ENCODE data around the gene ALDOB.
A peak's percentile ranks its signal among the peaks of the same experiment; 100 is the strongest.

Gene ALDOB

DNA sequence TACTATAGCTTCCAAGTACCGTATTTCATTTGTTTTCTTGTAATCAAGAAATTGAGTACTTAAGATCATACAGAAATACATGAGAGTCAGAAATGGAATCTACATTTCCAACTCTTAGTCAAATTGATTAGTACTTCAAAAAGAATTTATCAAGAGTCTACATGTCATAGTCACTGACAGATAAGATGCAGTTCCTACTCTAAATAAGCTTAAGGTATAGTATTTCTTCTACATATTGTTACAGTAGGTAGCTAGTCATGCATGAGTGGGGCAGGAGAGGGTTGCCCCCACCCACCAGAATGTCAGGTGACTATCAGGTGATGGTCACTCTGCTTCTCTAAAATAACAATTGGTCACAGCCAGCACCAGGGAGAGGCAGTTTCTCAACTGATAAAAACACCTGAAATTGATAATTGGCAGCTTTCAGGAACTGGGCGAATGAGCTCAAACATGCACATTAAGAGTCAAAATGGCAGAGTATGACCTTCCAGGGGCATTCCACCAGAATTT, 53.7 kb downstream of the ALDOB start:
- Histone ChIP-seq H3K4me3 (no peak overlapping the region), H3K36me3 (replicated peaks) (no peaks in the 10 kb centered on the region), H3K27me3 (ENCODE audit: low read depth) (no peaks in the 10 kb centered on the region), H3K4me1 (no peaks in the 10 kb centered on the region; the same call in 1 of the 2 replicates), H3K9me3 (no peaks in the 10 kb centered on the region)
- in situ Hi-C loops (cut with MboI; ENCODE audit: low sequenced_read_pairs) = no loop called here
- DNase-seq (ENCODE audit: low spot score in 2 of 2) = no peak

DNA sequence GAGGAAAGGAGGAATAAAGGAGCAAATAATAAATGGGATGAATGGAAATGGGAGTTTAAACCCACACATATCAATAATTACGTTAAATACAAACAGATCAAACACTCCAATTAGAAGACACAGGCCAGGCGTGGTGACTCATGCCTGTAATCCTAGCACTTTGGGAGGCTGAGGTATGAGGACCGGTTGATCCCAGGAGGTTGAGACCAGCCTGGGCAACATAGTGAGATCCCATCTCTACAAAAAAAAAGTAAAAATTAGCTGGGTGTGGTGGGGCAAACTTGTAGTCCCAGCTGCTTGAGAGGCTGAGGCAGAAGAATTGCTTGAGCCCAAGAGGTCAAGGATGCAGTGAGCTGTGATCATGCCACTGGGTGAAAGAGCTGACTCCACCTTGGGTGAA, 54.5 kb downstream of the ALDOB start:
- H3K9me3 ChIP-seq = no peaks in the 10 kb centered on the region
- H3K4me1 ChIP-seq = no peaks in the 10 kb centered on the region; the same call in 1 of the 2 replicates
- no peak overlapping the region for H3K4me3 ChIP-seq
- no peaks in the 10 kb centered on the region for H3K36me3 ChIP-seq (replicated peaks)
- no peaks in the 10 kb centered on the region for H3K27me3 ChIP-seq (ENCODE audit: low read depth)
- in situ Hi-C loops (cut with MboI; ENCODE audit: low sequenced_read_pairs) = no loop called here
- no peak for DNase-seq (ENCODE audit: low spot score in 2 of 2)

DNA sequence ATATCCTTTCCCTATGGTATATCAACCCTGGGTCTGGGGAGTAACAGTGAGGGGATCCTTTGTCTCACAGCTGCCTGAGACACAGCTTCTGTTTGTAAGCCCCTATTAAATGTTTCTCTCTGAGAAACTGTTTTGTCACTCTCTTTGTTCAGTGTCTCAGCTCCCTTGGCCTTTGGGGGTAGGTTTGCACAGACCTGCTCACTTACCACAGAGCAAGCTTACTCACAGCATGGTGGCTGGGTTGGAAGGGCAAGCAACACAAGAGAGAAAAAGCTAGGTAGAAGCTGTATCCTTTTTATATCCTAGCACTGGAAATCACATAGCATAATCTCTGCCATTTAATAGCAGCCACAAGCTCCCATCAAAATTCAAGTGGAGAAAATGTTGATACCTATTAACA, 55.3 kb downstream of the ALDOB start:
- Histone ChIP-seq H3K4me1 (no peaks in the 10 kb centered on the region; the same call in 1 of the 2 replicates), H3K9me3 (no peaks in the 10 kb centered on the region), H3K36me3 (replicated peaks) (no peaks in the 10 kb centered on the region), H3K27me3 (ENCODE audit: low read depth) (no peaks in the 10 kb centered on the region), H3K4me3 (no peak overlapping the region)
- in situ Hi-C loops (cut with MboI; ENCODE audit: low sequenced_read_pairs) = no loop called here
- no peak for DNase-seq (ENCODE audit: low spot score in 2 of 2)

DNA sequence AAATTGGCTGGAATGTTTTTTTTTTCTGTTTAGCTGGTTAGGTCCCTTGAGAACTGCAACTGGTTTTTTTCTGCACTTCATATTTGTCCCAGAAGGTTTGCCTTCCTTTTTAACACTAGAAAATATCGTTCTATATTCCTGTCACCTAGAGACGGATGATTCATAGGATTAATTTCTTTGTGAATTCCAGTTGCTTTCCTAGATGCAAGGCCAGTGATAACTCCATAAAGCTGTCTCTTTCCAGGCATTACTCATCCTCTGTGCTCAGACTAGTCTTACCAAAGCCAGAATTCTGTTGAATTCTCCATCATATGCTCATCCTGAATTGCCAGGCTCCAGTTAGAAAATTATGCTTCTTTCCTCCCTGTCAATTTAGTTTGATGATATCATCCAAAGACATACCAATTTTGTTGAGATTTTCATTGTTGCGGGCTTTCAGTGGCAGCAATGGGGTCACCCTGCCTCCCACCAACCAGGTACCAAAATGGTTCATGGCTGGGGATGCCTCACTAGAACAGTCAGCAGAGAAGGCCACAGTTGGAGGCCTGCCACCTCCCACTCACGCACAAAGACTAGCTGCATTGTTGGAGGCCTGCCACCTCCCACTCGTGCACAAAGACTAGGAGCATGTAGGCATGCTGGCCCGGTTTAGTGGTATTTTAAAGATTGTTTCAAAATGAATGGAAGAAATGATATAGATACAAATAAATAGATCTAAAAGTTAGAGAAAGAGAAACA, 59.3 kb downstream of the ALDOB start:
- H3K4me1 ChIP-seq = no peaks in the 10 kb centered on the region
- H3K4me3 ChIP-seq = no peak overlapping the region
- no peaks in the 10 kb centered on the region for H3K9me3 ChIP-seq
- in situ Hi-C loops (cut with MboI; ENCODE audit: low sequenced_read_pairs) = no loop called here
- H3K36me3 ChIP-seq (replicated peaks) = no peaks in the 10 kb centered on the region
- H3K27me3 ChIP-seq (ENCODE audit: low read depth) = no peaks in the 10 kb centered on the region
- DNase-seq (ENCODE audit: low spot score in 2 of 2) = peak in 1 of 2 experiments; percentile 32

- Histone ChIP-seq H3K4me1 (no peaks in the 10 kb centered on the region), H3K36me3 (replicated peaks) (no peaks in the 10 kb centered on the region), H3K9me3 (no peaks in the 10 kb centered on the region), H3K27me3 (ENCODE audit: low read depth) (no peaks in the 10 kb centered on the region), H3K4me3 (no peak overlapping the region)
- no peak for DNase-seq (ENCODE audit: low spot score in 2 of 2)
- in situ Hi-C loops (cut with MboI; ENCODE audit: low sequenced_read_pairs) = no loop called here
Measured at GRCh38 chr9:101375546-101375945, 60.0 kb downstream of the ALDOB start.

GRCh38 chr9:101372327-101373118, 63.1 kb downstream of the ALDOB start:
- Histone ChIP-seq H3K36me3 (replicated peaks) (no peaks in the 10 kb centered on the region), H3K4me3 (no peak overlapping the region), H3K9me3 (no peaks in the 10 kb centered on the region), H3K27me3 (ENCODE audit: low read depth) (no peaks in the 10 kb centered on the region), H3K4me1 (peaks cover 4% of the 10 kb centered on the region)
- DNase-seq (ENCODE audit: low spot score in 2 of 2) = no peak
- in situ Hi-C loops (cut with MboI; ENCODE audit: low sequenced_read_pairs) = no loop called here

GRCh38 chr9:101371813-101372212, 63.8 kb downstream of the ALDOB start:
- in situ Hi-C loops (cut with MboI; ENCODE audit: low sequenced_read_pairs) = no loop called here
- Histone ChIP-seq H3K9me3 (no peaks in the 10 kb centered on the region), H3K4me3 (no peak overlapping the region), H3K27me3 (ENCODE audit: low read depth) (no peaks in the 10 kb centered on the region), H3K36me3 (replicated peaks) (no peaks in the 10 kb centered on the region), H3K4me1 (peaks cover 4% of the 10 kb centered on the region)
- DNase-seq (ENCODE audit: low spot score in 2 of 2) = no peak
